GM12873 (cell line): ENCODE results near the gene CCDC91.

Experiments
- CTCF ChIP-seq: IDR thresholded peaks from 2 replicates; pipeline ENCODE4 v1.5.1; 2012; ENCODE audit warnings: low read depth, mild to moderate bottlenecking, moderate library complexity, low read length, control low read depth; ENCODE audit not compliant: insufficient read depth; ENCODE audit errors: missing control alignments

The CCDC91 gene

GRCh38 chr12:28463396-28463795, 273.1 kb downstream of the CCDC91 start:
- TF ChIP-seq CTCF: no peak

GRCh38 chr12:28479683-28480082, 289.4 kb downstream of the CCDC91 start:
- no peak for TF ChIP-seq CTCF

DNA sequence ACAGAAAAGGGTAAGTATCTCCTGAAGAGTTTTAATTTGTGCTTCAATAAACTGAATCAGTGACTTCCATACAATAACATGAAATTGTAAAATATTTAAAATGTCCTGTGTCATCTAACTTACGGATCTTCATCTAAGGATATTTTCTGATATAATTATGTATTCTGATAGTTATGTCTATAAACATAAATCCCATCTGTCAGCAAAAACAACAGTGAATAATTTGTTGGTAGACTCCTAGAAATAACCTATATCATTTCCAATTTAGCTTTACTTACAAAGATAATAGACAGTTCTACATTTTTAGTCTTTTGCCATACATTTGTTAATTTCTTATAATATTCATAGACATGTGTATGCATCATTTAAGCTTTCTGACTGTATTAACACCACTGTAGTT, 293.9 kb downstream of the CCDC91 start:
- TF ChIP-seq CTCF: no peak

DNA sequence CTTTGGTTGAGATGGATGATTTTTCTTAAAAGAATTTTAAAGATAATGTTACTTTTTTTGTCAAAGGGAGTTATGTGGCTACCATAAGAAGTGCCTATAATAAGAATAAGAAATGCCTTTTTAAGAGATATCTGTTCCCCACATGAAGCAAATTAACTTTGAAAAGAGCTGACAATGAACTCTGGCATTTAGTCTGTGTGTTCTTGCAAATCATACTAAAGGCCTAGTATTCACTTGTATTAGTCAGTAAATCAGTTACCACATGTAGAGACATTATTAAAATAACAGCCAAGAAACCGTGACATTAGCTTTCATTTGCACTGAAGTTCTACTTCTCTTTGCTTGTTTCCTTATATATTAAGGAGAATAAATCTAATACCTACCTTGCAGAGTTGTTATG, 296.3 kb downstream of the CCDC91 start:
- TF ChIP-seq CTCF: no peak

DNA sequence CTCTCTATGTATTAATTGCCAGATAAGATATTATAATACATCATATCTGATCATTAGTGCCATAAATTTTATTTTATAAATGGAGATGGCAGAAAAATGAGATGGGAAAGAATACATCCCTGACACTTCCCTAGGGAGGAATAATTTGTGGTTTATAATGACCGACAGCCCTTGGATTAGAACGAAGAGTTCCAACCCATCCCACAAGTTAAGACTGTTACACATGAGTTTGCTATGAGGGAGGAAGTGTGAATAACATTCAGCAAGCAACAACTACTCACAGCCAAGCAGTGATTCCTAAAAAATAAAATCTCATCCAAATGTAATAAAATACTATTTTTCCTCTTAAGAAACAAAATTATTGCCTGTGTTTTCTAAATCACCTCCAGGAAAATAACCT, 299.0 kb downstream of the CCDC91 start:
- TF ChIP-seq CTCF: no peak

- TF ChIP-seq CTCF: no peak
Measured at GRCh38 chr12:28497889-28498411, 307.7 kb downstream of the CCDC91 start.

GRCh38 chr12:28498850-28499249, 308.6 kb downstream of the CCDC91 start:
- no peak for TF ChIP-seq CTCF
